LNCaP clone FGC (cell line): ENCODE results near the gene BUD31.

Experiments
- DNase-seq: peaks from one replicate; pipeline ENCODE4 v3.0.0-alpha.2; 2011; ENCODE audit warnings: low read depth
- H3K4me3 ChIP-seq: 2 replicates; pipeline ENCODE4 v1.5.1; 2011; ENCODE audit warnings: mild to moderate bottlenecking, low read depth, low read length, control low read depth
- CTCF ChIP-seq: IDR thresholded peaks from 2 replicates; pipeline ENCODE4 v1.5.1; 2012; ENCODE audit warnings: mild to moderate bottlenecking; ENCODE audit not compliant: control insufficient read depth, insufficient read depth; ENCODE audit errors: extremely low read depth

BUD31 gene

GRCh38 chr7:99394188-99394502 is 14.6 kb upstream of the BUD31 start:
- peak overlapping the region; percentile 68 for H3K4me3 ChIP-seq
- no peak for TF ChIP-seq CTCF
- no peak for DNase-seq

- TF ChIP-seq CTCF: no peak
- no peak for DNase-seq
- no peak overlapping the region for H3K4me3 ChIP-seq
These were observed 13.0 kb upstream of the BUD31 start for GRCh38 chr7:99395616-99396327.

- TF ChIP-seq CTCF: no peak
- DNase-seq: no peak
- no peak overlapping the region for H3K4me3 ChIP-seq
These were observed 12.1 kb upstream of the BUD31 start for GRCh38 chr7:99396418-99397296.

- no peak overlapping the region for H3K4me3 ChIP-seq
- DNase-seq: no peak
- no peak for TF ChIP-seq CTCF
These were observed 11.3 kb upstream of the BUD31 start for GRCh38 chr7:99397297-99397983.

GRCh38 chr7:99398891-99399445 is 9.8 kb upstream of the BUD31 start:
- no peak overlapping the region for H3K4me3 ChIP-seq
- no peak for TF ChIP-seq CTCF
- no peak for DNase-seq

GRCh38 chr7:99399597-99399996 is 9.2 kb upstream of the BUD31 start:
- no peak for DNase-seq
- no peak for TF ChIP-seq CTCF
- no peak overlapping the region for H3K4me3 ChIP-seq
